H9 (cell line): ENCODE results near the gene EHHADH. TPM values are rescaled to one million over a fixed set of nuclear protein-coding genes. Genes with fewer than 3 reads are reported as not detected.

Experiments
- DNase-seq: peaks from one replicate; pipeline ENCODE4 v3.0.0-alpha.2; 2017
- H2AFZ ChIP-seq: one replicate; pipeline ENCODE4 v1.6.1; 2013; ENCODE audit warnings: mild to moderate bottlenecking, low read length, control low read depth, moderate library complexity
- H2AK5ac ChIP-seq: 2 replicates; pipeline ENCODE4 v1.6.1; 2013; ENCODE audit warnings: low read length, control low read depth, mixed read lengths; ENCODE audit not compliant: insufficient read length
- H2BK120ac ChIP-seq: one replicate; pipeline ENCODE4 v1.6.1; 2013; ENCODE audit warnings: low read depth, mild to moderate bottlenecking, low read length, control low read depth, inconsistent platforms; ENCODE audit not compliant: poor library complexity, severe bottlenecking
- H2BK12ac ChIP-seq: 2 replicates; pipeline ENCODE4 v1.6.1; 2013; ENCODE audit warnings: low read length, control low read depth, mixed read lengths, low read depth; ENCODE audit not compliant: insufficient read length
- H2BK15ac ChIP-seq: 2 replicates; pipeline ENCODE4 v1.6.1; 2013; ENCODE audit warnings: low read depth, low read length, control low read depth
- H2BK20ac ChIP-seq: one replicate; pipeline ENCODE4 v1.6.1; 2013; ENCODE audit warnings: low read depth, mild to moderate bottlenecking, low read length, control low read depth, inconsistent platforms; ENCODE audit not compliant: poor library complexity, severe bottlenecking
- H2BK5ac ChIP-seq: 2 replicates; pipeline ENCODE4 v1.6.1; 2013; ENCODE audit warnings: low read length, control low read depth, mixed read lengths; ENCODE audit not compliant: insufficient read length
- H3K14ac ChIP-seq: 2 replicates; pipeline ENCODE4 v1.6.1; 2013; ENCODE audit warnings: low read length, control low read depth; ENCODE audit not compliant: insufficient read depth
- H3K18ac ChIP-seq: 2 replicates; pipeline ENCODE4 v1.6.1; 2013; ENCODE audit warnings: low read depth, mild to moderate bottlenecking, mixed read lengths, low read length, control low read depth; ENCODE audit not compliant: insufficient read length
- H3K23ac ChIP-seq: 2 replicates; pipeline ENCODE4 v1.6.1; 2013; ENCODE audit warnings: low read length, control low read depth, mixed read lengths, low read depth; ENCODE audit not compliant: insufficient read length
- H3K23me2 ChIP-seq: 2 replicates; pipeline ENCODE4 v1.6.1; 2013; ENCODE audit warnings: low read depth, mild to moderate bottlenecking, mixed read lengths, low read length, control low read depth; ENCODE audit not compliant: insufficient read length, poor library complexity, severe bottlenecking
- H3K27ac ChIP-seq: 2 replicates; pipeline ENCODE4 v1.5.1; 2013; ENCODE audit warnings: low read length, control low read depth, mixed read lengths, low read depth; ENCODE audit not compliant: insufficient read length
- H3K27me3 ChIP-seq: 2 replicates; pipeline ENCODE4 v1.6.1; 2013; ENCODE audit warnings: low read length, control low read depth, inconsistent platforms; ENCODE audit not compliant: insufficient read depth
- H3K4ac ChIP-seq: 2 replicates; pipeline ENCODE4 v1.6.1; 2013; ENCODE audit warnings: low read depth, mild to moderate bottlenecking, control low read depth, inconsistent platforms, low read length, moderate library complexity
- H3K4me1 ChIP-seq: 2 replicates; pipeline ENCODE4 v1.6.1; 2013; ENCODE audit warnings: low read length, control low read depth, inconsistent platforms; ENCODE audit not compliant: insufficient read depth
- H3K4me2 ChIP-seq: 2 replicates; pipeline ENCODE4 v1.6.1; 2013; ENCODE audit warnings: low read length, control low read depth, mixed read lengths; ENCODE audit not compliant: insufficient read length, insufficient read depth
- H3K56ac ChIP-seq: 2 replicates; pipeline ENCODE4 v1.6.1; 2013; ENCODE audit warnings: low read depth, mild to moderate bottlenecking, mixed read lengths, low read length, control low read depth; ENCODE audit not compliant: insufficient read length
- H3K79me1 ChIP-seq: 2 replicates; pipeline ENCODE4 v1.6.1; 2013; ENCODE audit warnings: low read depth, mild to moderate bottlenecking, moderate library complexity, low read length, control low read depth, inconsistent platforms; ENCODE audit not compliant: insufficient read depth, poor library complexity, severe bottlenecking
- H3K79me2 ChIP-seq: 2 replicates; pipeline ENCODE4 v1.6.1; 2013; ENCODE audit warnings: low read length, control low read depth, inconsistent platforms; ENCODE audit not compliant: insufficient read depth
- H3K9ac ChIP-seq: 2 replicates; pipeline ENCODE4 v1.6.1; 2013; ENCODE audit warnings: low read length, control low read depth, mixed read lengths; ENCODE audit not compliant: insufficient read length; ENCODE audit errors: extremely low read depth
- H3K9me3 ChIP-seq: one replicate; pipeline ENCODE4 v1.6.1; 2013; ENCODE audit warnings: low read depth, low read length, inconsistent platforms; ENCODE audit not compliant: control insufficient read depth
- H3T11ph ChIP-seq: one replicate; pipeline ENCODE4 v1.6.1; 2013; ENCODE audit warnings: mild to moderate bottlenecking, low read length, control low read depth, inconsistent platforms
- H4K20me1 ChIP-seq: one replicate; pipeline ENCODE4 v1.6.1; 2013; ENCODE audit not compliant: control insufficient read depth, insufficient read length, insufficient read depth
- H4K5ac ChIP-seq: 2 replicates; pipeline ENCODE4 v1.6.1; 2013; ENCODE audit warnings: low read depth, mild to moderate bottlenecking, mixed read lengths, low read length, control low read depth; ENCODE audit not compliant: insufficient read length
- H4K8ac ChIP-seq: replicated peaks from 2 replicates; pipeline ENCODE4 v1.6.1; 2013; ENCODE audit warnings: low read length, control low read depth, mixed read lengths, low read depth; ENCODE audit not compliant: insufficient read length
- H4K91ac ChIP-seq: 2 replicates; pipeline ENCODE4 v1.6.1; 2013; ENCODE audit warnings: low read depth, mild to moderate bottlenecking, moderate library complexity, mixed read lengths, low read length, control low read depth; ENCODE audit not compliant: insufficient read length
- H3K27ac Mint-ChIP-seq, 3 experiments: 2 replicates in 2 of 3; 3 replicates in 1 of 3; pipeline ENCODE4 v1.8.0; 2020 to 2021; ENCODE audit warnings: mixed read lengths in 3 of 3, mild to moderate bottlenecking in 1 of 3, moderate library complexity in 1 of 3
- H3K27me3 Mint-ChIP-seq: 2 replicates; pipeline ENCODE4 v1.8.0; 2021; ENCODE audit warnings: low read depth, mild to moderate bottlenecking, moderate library complexity, mixed read lengths
- H3K36me3 Mint-ChIP-seq, 3 experiments: 2 replicates in 2 of 3; 3 replicates in 1 of 3; pipeline ENCODE4 v1.8.0; 2020 to 2021; ENCODE audit warnings: low read depth in 3 of 3, mixed read lengths in 3 of 3; ENCODE audit not compliant: insufficient read depth in 1 of 3
- H3K4me1 Mint-ChIP-seq, 2 experiments: 2 replicates each; pipeline ENCODE4 v1.8.0; 2020; ENCODE audit warnings: mixed read lengths in 2 of 2
- H3K4me3 Mint-ChIP-seq, 2 experiments: 2 replicates in 1 of 2; 3 replicates in 1 of 2; pipeline ENCODE4 v1.8.0; 2020 to 2021; ENCODE audit warnings: mild to moderate bottlenecking in 2 of 2, mixed read lengths in 2 of 2, moderate library complexity in 1 of 2
- H3K9me3 Mint-ChIP-seq, 2 experiments: 2 replicates in 1 of 2; 3 replicates in 1 of 2; pipeline ENCODE4 v1.8.0; 2020; ENCODE audit warnings: mild to moderate bottlenecking in 2 of 2, mixed read lengths in 2 of 2, moderate library complexity in 1 of 2
- WGBS: extraction: QIAGEN DNeasy Blood & Tissue Kit; methylation state at CpG from one replicate; pipeline ENCODE4 v1.1.7; 2013; ENCODE audit warnings: missing lambda C conversion rate, low lambda C conversion rate, mixed read lengths; ENCODE audit not compliant: insufficient read length; ENCODE audit errors: extremely low coverage; 5-methylcytosine and 5-hydroxymethylcytosine counted together
- total RNA-seq: library from RNA; stranded (reverse); gene quantifications from 2 replicates; pipeline ENCODE4 v1.2.1, GENCODE V29; 2021
- TF ChIP-seq, protein P1 (sequence below): fragments of 200-600 bp; sonication (generic); conservative IDR thresholded peaks from 3 replicates; pipeline ENCODE4 v1.8.0; 2021; ENCODE audit warnings: antibody characterized with exemption, mild to moderate bottlenecking

The EHHADH gene
- total RNA-seq, 1 experiment from 2014 or later: 2.1 TPM

DNA sequence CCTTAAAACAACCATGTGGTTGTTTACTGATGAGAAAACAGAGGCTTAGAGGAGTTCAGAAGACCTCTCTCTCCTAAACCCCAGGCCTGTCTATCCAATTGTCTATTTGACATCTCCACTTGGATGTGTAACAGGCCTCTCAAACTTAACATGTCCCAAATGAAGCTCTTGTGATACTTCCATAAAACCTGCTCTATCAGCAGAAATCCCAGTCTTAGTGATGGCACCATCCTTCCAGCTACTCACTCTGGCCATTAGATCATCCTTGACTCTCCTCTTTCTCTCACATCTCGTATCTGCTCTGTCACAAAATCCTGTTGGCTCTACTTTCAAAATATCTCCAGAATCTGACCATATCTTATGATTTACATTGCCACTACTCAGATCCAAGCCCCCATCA, 28.8 kb downstream of the EHHADH start:
- Histone ChIP-seq H3K79me2 (no peaks in the 10 kb centered on the region), H3K9ac (no peak overlapping the region), H3K4me2 (no peak overlapping the region), H2BK120ac (no peak overlapping the region), H2BK12ac (no peak overlapping the region), H3K4me1 (no peaks in the 10 kb centered on the region), H2BK5ac (no peak overlapping the region), H3K23me2 (no peaks in the 10 kb centered on the region), H2BK15ac (no peak overlapping the region), H2BK20ac (no peak overlapping the region), H3K27ac (no peak overlapping the region), H3T11ph (no peak overlapping the region), H4K20me1 (no peaks in the 10 kb centered on the region), H2AFZ (no peak overlapping the region), H3K14ac (no peak overlapping the region), H2AK5ac (no peak overlapping the region), H3K27me3 (no peaks in the 10 kb centered on the region), H3K18ac (no peak overlapping the region), H3K23ac (no peak overlapping the region), H3K9me3 (no peaks in the 10 kb centered on the region), H4K8ac (no peak overlapping the region), H3K56ac (no peak overlapping the region), H4K5ac (no peak overlapping the region), H3K4ac (no peak overlapping the region), H3K79me1 (no peaks in the 10 kb centered on the region), H4K91ac (no peak overlapping the region)
- no peaks in the 10 kb centered on the region; a peak in 1 of 5 replicates for H3K9me3 Mint-ChIP-seq
- no peaks in the 10 kb centered on the region; a peak in 1 of 4 replicates for H3K4me1 Mint-ChIP-seq
- TF ChIP-seq, protein P1, sequence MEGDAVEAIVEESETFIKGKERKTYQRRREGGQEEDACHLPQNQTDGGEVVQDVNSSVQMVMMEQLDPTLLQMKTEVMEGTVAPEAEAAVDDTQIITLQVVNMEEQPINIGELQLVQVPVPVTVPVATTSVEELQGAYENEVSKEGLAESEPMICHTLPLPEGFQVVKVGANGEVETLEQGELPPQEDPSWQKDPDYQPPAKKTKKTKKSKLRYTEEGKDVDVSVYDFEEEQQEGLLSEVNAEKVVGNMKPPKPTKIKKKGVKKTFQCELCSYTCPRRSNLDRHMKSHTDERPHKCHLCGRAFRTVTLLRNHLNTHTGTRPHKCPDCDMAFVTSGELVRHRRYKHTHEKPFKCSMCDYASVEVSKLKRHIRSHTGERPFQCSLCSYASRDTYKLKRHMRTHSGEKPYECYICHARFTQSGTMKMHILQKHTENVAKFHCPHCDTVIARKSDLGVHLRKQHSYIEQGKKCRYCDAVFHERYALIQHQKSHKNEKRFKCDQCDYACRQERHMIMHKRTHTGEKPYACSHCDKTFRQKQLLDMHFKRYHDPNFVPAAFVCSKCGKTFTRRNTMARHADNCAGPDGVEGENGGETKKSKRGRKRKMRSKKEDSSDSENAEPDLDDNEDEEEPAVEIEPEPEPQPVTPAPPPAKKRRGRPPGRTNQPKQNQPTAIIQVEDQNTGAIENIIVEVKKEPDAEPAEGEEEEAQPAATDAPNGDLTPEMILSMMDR: no peak
- no peak for DNase-seq
- WGBS: no CpG with 5 or more reads among the region's 1 CpG
- H3K27ac Mint-ChIP-seq: no peak overlapping the region; a peak in 1 of 7 replicates
- no peaks in the 10 kb centered on the region for H3K27me3 Mint-ChIP-seq
- no peaks in the 10 kb centered on the region for H3K36me3 Mint-ChIP-seq
- no peak overlapping the region for H3K4me3 Mint-ChIP-seq
